Uterus (tissue), 4 donors: ENCODE data around the gene ZFAND3. TPM values are rescaled to one million over a fixed set of nuclear protein-coding genes. Genes with fewer than 3 reads are reported as not detected.
A peak's percentile ranks its signal among the peaks of the same experiment; 100 is the strongest.

ENCODE experiments used
- DNase-seq, 2 donors: peaks; one replicate each; pipeline ENCODE4 v3.0.0-alpha.2; 2019 to 2020
- H3K27ac ChIP-seq, 2 donors: fragments of 200-600 bp; sonication (generic); 1 replicate in 1 of 2; 2 replicates in 1 of 2; pipeline ENCODE4 v1.5.1; 2016 to 2018
- H3K27me3 ChIP-seq, 2 donors: fragments of 200-600 bp; sonication (generic); one replicate each; pipeline ENCODE4 v1.5.1; 2018 to 2019; ENCODE audit warnings: control low read depth in 1 of 2
- H3K36me3 ChIP-seq, 2 donors: fragments of 200-600 bp; sonication (generic); one replicate each; pipeline ENCODE4 v1.5.1; 2019; ENCODE audit warnings: control low read depth in 1 of 2
- H3K4me1 ChIP-seq, 2 donors: fragments of 200-600 bp; sonication (generic); one replicate each; pipeline ENCODE4 v1.5.1; 2018 to 2019; ENCODE audit warnings: control low read depth in 1 of 2
- H3K4me3 ChIP-seq, 2 donors: fragments of 200-600 bp; sonication (generic); 1 replicate in 1 of 2; 2 replicates in 1 of 2; pipeline ENCODE4 v1.5.1; 2018 to 2019; ENCODE audit warnings: mild to moderate bottlenecking in 1 of 2
- H3K9me3 ChIP-seq, 2 donors: fragments of 200-600 bp; sonication (generic); one replicate each; pipeline ENCODE4 v1.5.1; 2019; ENCODE audit warnings: control low read depth in 1 of 2
- POLR2A ChIP-seq, 2 donors: fragments of 450-650 bp; IDR thresholded peaks; one replicate each; pipeline ENCODE4 v1.6.1; 2016; ENCODE audit warnings: antibody characterized with exemption in 2 of 2, mild to moderate bottlenecking in 1 of 2, moderate library complexity in 1 of 2
- intact Hi-C: fragments of 100-400 bp; cut with DNase I; formaldehyde crosslinking; loops from one replicate; pipeline ENCODE4 v1.15.1; 2023; ENCODE audit warnings: low total_unique reads
- total RNA-seq, 4 donors: library from RNA; depleted of rRNA in 3 of 4; stranded (reverse); fragments of >200 nt in 3 of 4; gene quantifications; one replicate each; pipeline versions ENCODE4 v1.1.0 to v1.2.4, GENCODE V29; 2014 to 2023
- TF ChIP-seq, protein P1 (sequence below), 4 experiments: fragments of 200-600 bp in 2 of 4; fragments of 450-650 bp in 2 of 4; sonication (generic) in 2 of 4; IDR thresholded peaks; one replicate each; pipeline ENCODE4 v1.5.1; 2016 to 2019; ENCODE audit warnings: antibody characterized with exemption in 4 of 4, mild to moderate bottlenecking in 2 of 4, moderate library complexity in 1 of 4
- donor health status: DM: yes; HTN: yes; CAD: no.

ZFAND3 gene
- total RNA-seq, 4 donors from 2014 or later = 5.0 to 81.9 (median 54.6) TPM

DNA sequence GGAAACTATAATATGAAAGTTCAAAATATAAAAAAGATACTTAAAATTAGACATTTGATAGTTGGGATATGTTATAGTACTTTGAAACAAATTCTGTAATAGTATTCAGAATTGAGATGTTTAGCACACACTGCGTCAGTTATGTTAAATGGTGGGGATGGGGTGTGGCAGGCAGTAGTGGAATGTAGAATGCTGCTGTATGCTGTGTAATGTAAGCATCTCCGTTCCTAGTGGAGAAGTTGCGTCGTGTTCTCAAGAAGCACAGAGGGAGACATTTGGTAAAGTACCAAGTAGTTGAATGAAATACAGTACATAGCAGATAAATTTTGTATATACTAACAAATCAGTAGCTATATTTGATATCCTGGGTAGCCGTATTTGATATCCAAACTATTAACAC is 192.4 kb downstream of the ZFAND3 start:
- no peak for DNase-seq
- Histone ChIP-seq H3K4me1 (no peaks in the 10 kb centered on the region), H3K36me3 (no peaks in the 10 kb centered on the region), H3K4me3 (no peak overlapping the region), H3K27ac (no peak overlapping the region), H3K9me3 (no peaks in the 10 kb centered on the region), H3K27me3 (no peaks in the 10 kb centered on the region)
- TF ChIP-seq, protein P1, sequence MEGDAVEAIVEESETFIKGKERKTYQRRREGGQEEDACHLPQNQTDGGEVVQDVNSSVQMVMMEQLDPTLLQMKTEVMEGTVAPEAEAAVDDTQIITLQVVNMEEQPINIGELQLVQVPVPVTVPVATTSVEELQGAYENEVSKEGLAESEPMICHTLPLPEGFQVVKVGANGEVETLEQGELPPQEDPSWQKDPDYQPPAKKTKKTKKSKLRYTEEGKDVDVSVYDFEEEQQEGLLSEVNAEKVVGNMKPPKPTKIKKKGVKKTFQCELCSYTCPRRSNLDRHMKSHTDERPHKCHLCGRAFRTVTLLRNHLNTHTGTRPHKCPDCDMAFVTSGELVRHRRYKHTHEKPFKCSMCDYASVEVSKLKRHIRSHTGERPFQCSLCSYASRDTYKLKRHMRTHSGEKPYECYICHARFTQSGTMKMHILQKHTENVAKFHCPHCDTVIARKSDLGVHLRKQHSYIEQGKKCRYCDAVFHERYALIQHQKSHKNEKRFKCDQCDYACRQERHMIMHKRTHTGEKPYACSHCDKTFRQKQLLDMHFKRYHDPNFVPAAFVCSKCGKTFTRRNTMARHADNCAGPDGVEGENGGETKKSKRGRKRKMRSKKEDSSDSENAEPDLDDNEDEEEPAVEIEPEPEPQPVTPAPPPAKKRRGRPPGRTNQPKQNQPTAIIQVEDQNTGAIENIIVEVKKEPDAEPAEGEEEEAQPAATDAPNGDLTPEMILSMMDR (IDR thresholded peaks at IDR 0.05) = no peak
- no peak for TF ChIP-seq POLR2A (IDR thresholded peaks at IDR 0.05)
- intact Hi-C loops = no loop called here

DNA sequence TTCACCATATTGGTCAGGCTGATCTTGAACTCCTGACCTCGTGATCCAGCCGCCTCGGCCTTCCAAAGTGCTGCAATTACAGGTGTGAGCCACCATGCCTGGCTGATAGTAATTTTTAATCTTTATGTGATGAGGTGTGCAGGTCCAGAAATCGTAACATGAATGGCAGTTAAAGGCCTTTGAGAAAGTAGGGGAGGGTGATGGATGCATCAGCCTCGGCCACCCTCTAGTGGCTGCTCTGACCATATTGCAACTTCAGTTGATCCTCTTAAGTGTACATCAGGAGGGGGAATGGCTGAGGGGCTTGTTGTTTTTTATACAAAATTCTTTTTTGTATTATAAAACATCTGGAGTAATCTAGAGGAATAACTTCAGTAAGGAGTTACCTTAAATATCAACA is 193.0 kb downstream of the ZFAND3 start:
- intact Hi-C loops = no loop called here

DNA sequence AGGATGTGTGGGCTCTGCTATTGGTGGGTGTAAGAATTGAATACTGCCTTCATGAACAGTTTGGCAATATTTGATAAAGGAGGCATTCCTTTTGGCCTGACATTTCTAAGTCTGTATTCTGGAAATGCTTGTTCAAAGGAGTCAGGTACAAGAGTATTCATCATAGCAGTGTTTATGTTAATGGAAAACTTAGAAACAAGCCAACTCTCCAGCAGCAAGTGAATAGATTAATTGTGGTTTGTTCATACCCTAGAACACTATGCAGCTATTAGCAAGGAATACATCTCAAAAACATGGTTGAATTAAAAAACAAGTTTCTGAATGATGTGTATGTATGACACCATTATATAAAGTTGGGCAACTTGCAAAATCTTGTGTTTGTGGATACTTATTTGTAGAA is 195.8 kb downstream of the ZFAND3 start:
- Histone ChIP-seq H3K27me3 (no peaks in the 10 kb centered on the region), H3K36me3 (no peaks in the 10 kb centered on the region), H3K4me3 (no peak overlapping the region), H3K9me3 (no peaks in the 10 kb centered on the region), H3K27ac (no peak overlapping the region), H3K4me1 (no peaks in the 10 kb centered on the region)
- no peak for DNase-seq
- intact Hi-C loops = no loop called here
- TF ChIP-seq, protein P1 (IDR thresholded peaks at IDR 0.05) = no peak
- TF ChIP-seq POLR2A (IDR thresholded peaks at IDR 0.05) = no peak

More for the DNA sequence above, 193.0 kb downstream of the ZFAND3 start:
- Histone ChIP-seq H3K4me1 (no peaks in the 10 kb centered on the region), H3K4me3 (no peak overlapping the region), H3K9me3 (no peaks in the 10 kb centered on the region), H3K27ac (no peak overlapping the region), H3K27me3 (no peaks in the 10 kb centered on the region), H3K36me3 (no peaks in the 10 kb centered on the region)
- no peak for TF ChIP-seq POLR2A (IDR thresholded peaks at IDR 0.05)
- TF ChIP-seq, protein P1 (IDR thresholded peaks at IDR 0.05) = peak; percentile 14 to 39 (median 27)
- DNase-seq = no peak

DNA sequence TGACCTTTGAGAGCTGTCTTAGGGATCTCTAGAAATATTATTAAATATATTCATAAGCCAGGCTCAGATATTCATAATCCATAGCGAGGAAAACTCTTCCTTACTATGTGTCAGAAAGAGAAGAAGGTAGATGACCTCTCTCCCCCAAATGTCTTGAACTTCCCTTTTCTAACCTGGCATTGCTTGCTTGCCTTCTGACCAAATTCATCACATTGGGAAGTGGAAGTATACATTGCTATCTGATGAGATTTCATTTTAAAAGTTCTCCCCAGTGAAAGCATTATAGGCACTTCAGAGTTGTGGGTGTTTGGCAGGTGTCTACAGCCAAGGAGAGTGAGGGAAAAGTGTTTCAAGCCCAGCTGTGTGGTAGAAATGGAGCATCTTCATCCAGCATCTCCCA is 197.3 kb downstream of the ZFAND3 start:
- TF ChIP-seq, protein P1 (IDR thresholded peaks at IDR 0.05) = no peak
- TF ChIP-seq POLR2A (IDR thresholded peaks at IDR 0.05) = no peak
- no peaks in the 10 kb centered on the region for H3K4me1 ChIP-seq
- intact Hi-C loops = no loop called here

DNA sequence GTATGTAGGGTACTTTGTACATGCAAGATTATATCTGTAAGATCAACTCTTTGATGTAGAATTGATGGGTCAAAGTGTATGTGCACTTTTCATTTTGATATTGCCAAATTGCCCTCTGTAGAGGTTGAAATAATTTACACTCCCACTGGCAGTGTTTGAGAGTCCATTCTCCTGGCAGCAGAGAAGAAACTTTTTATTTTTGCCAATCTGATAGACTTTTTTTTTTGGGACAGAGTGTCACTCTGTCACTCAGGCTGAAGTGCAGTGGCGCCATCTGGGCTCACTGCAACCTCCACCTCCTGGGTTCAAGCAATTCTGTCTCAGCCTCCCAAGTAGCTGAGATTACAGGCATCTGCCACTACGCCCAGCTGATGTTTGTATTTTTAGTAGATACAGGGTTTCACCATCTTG is 199.2 kb downstream of the ZFAND3 start:
- no peaks in the 10 kb centered on the region for H3K4me1 ChIP-seq
- no peak for TF ChIP-seq POLR2A (IDR thresholded peaks at IDR 0.05)
- TF ChIP-seq, protein P1 (IDR thresholded peaks at IDR 0.05) = no peak
- no peaks in the 10 kb centered on the region for H3K9me3 ChIP-seq
- no peak overlapping the region for H3K27ac ChIP-seq
- intact Hi-C loops = no loop called here
- no peaks in the 10 kb centered on the region for H3K27me3 ChIP-seq
- H3K36me3 ChIP-seq = no peaks in the 10 kb centered on the region
- DNase-seq = no peak
- H3K4me3 ChIP-seq = no peak overlapping the region

More for the DNA sequence above, 197.3 kb downstream of the ZFAND3 start:
- Histone ChIP-seq H3K4me3 (no peak overlapping the region), H3K36me3 (no peaks in the 10 kb centered on the region), H3K27ac (no peak overlapping the region), H3K27me3 (no peaks in the 10 kb centered on the region), H3K9me3 (no peaks in the 10 kb centered on the region)
- no peak for DNase-seq
